ENCODE measurements around the gene TBC1D20. TPM values are rescaled to one million over a fixed set of nuclear protein-coding genes. Genes with fewer than 3 reads are reported as not detected.
"Not testable (repeated sequence)": the region's sequence is repeated elsewhere in the genome, so short reads cannot be mapped to it uniquely, and the experiment has no call there.

Gene TBC1D20
- total and polyA plus RNA-seq, 9 donors, result 23.6 to 37.8 (median 29.6) TPM

GRCh38 chr20:400454-401275 lies 61.7 kb downstream of the TBC1D20 start:
- 40% methylated on average over 2 of the region's 5 CpGs for WGBS (ENCODE audit: insufficient coverage)
- no peak overlapping the region for H3K4me3 ChIP-seq (ENCODE audit: low read length)

GRCh38 chr20:400128-400453 lies 62.2 kb downstream of the TBC1D20 start:
- Histone ChIP-seq H3K27ac (ENCODE audit: low read length) (no peak overlapping the region), H3K4me1 (ENCODE audit: control insufficient read depth, insufficient read depth, low read length) (no peaks in the 10 kb centered on the region), H3K4me3 (ENCODE audit: low read length) (no peak overlapping the region), H3K36me3 (ENCODE audit: control insufficient read depth, insufficient read depth, low read length) (peaks cover 7% of the 10 kb centered on the region), H3K27me3 (ENCODE audit: control insufficient read depth, insufficient read depth, low read length) (no peaks in the 10 kb centered on the region), H3K9me3 (replicated peaks; ENCODE audit: control insufficient read depth, low read depth, low read length) (peaks cover 5% of the 10 kb centered on the region)
- WGBS (ENCODE audit: insufficient coverage), result no CpG with 5 or more reads among the region's 2 CpGs
- DNase-seq, result no peak

More at GRCh38 chr20:400454-401275, 61.7 kb downstream of the TBC1D20 start:
- Histone ChIP-seq H3K4me1 (ENCODE audit: control insufficient read depth, insufficient read depth, low read length) (no peaks in the 10 kb centered on the region), H3K9me3 (replicated peaks; ENCODE audit: control insufficient read depth, low read depth, low read length) (peaks cover 5% of the 10 kb centered on the region), H3K27ac (ENCODE audit: low read length) (no peak overlapping the region), H3K36me3 (ENCODE audit: control insufficient read depth, insufficient read depth, low read length) (peaks cover 7% of the 10 kb centered on the region), H3K27me3 (ENCODE audit: control insufficient read depth, insufficient read depth, low read length) (no peaks in the 10 kb centered on the region)
- no peak for DNase-seq

- 98% methylated on average over 8 of the region's 9 CpGs for WGBS (ENCODE audit: insufficient coverage)
- no peak overlapping the region for H3K27ac ChIP-seq (ENCODE audit: low read length)
- peaks cover 5% of the 10 kb centered on the region for H3K9me3 ChIP-seq (replicated peaks; ENCODE audit: control insufficient read depth, low read depth, low read length)
- no peaks in the 10 kb centered on the region for H3K4me1 ChIP-seq (ENCODE audit: control insufficient read depth, insufficient read depth, low read length)
- peaks cover 7% of the 10 kb centered on the region for H3K36me3 ChIP-seq (ENCODE audit: control insufficient read depth, insufficient read depth, low read length)
- no peak overlapping the region for H3K4me3 ChIP-seq (ENCODE audit: low read length)
- DNase-seq, result peak; percentile 27
- no peaks in the 10 kb centered on the region for H3K27me3 ChIP-seq (ENCODE audit: control insufficient read depth, insufficient read depth, low read length)
Observed at GRCh38 chr20:399182-399707, 63.1 kb downstream of the TBC1D20 start.

GRCh38 chr20:397432-398237 lies 64.7 kb downstream of the TBC1D20 start:
- DNase-seq, result no peak
- H3K27ac ChIP-seq (ENCODE audit: low read length), result no peak overlapping the region
- H3K36me3 ChIP-seq (ENCODE audit: control insufficient read depth, insufficient read depth, low read length), result peaks cover 7% of the 10 kb centered on the region
- H3K27me3 ChIP-seq (ENCODE audit: control insufficient read depth, insufficient read depth, low read length), result no peaks in the 10 kb centered on the region
- no peak overlapping the region for H3K4me3 ChIP-seq (ENCODE audit: low read length)
- H3K4me1 ChIP-seq (ENCODE audit: control insufficient read depth, insufficient read depth, low read length), result no peaks in the 10 kb centered on the region
- no peaks in the 10 kb centered on the region for H3K9me3 ChIP-seq (replicated peaks; ENCODE audit: control insufficient read depth, low read depth, low read length)
- WGBS (ENCODE audit: insufficient coverage), result 88% methylated on average over 5 of the region's 6 CpGs

GRCh38 chr20:396619-397431 lies 65.5 kb downstream of the TBC1D20 start:
- no CpG with 5 or more reads among the region's 4 CpGs for WGBS (ENCODE audit: insufficient coverage)
- H3K27ac ChIP-seq (ENCODE audit: low read length), result no peak overlapping the region
- no peak overlapping the region for H3K4me3 ChIP-seq (ENCODE audit: low read length)
- H3K4me1 ChIP-seq (ENCODE audit: control insufficient read depth, insufficient read depth, low read length), result no peaks in the 10 kb centered on the region
- peaks cover 7% of the 10 kb centered on the region for H3K36me3 ChIP-seq (ENCODE audit: control insufficient read depth, insufficient read depth, low read length)
- no peaks in the 10 kb centered on the region for H3K9me3 ChIP-seq (replicated peaks; ENCODE audit: control insufficient read depth, low read depth, low read length)
- no peaks in the 10 kb centered on the region for H3K27me3 ChIP-seq (ENCODE audit: control insufficient read depth, insufficient read depth, low read length)
- no peak for DNase-seq

GRCh38 chr20:396252-396618 lies 66.1 kb downstream of the TBC1D20 start:
- no peaks in the 10 kb centered on the region for H3K4me1 ChIP-seq (ENCODE audit: control insufficient read depth, insufficient read depth, low read length)
- peaks cover 7% of the 10 kb centered on the region for H3K36me3 ChIP-seq (ENCODE audit: control insufficient read depth, insufficient read depth, low read length)
- H3K4me3 ChIP-seq (ENCODE audit: low read length), result no peak overlapping the region
- H3K27me3 ChIP-seq (ENCODE audit: control insufficient read depth, insufficient read depth, low read length), result no peaks in the 10 kb centered on the region
- WGBS (ENCODE audit: insufficient coverage), result 93% methylated on average over 23 of the region's 24 CpGs
- H3K27ac ChIP-seq (ENCODE audit: low read length), result no peak overlapping the region
- DNase-seq, result no peak
- no peaks in the 10 kb centered on the region for H3K9me3 ChIP-seq (replicated peaks; ENCODE audit: control insufficient read depth, low read depth, low read length)

- not testable (repeated sequence) for H3K27me3 ChIP-seq (ENCODE audit: control insufficient read depth, insufficient read depth, low read length); H3K9me3 ChIP-seq (replicated peaks; ENCODE audit: control insufficient read depth, low read depth, low read length); H3K27ac ChIP-seq (ENCODE audit: low read length); H3K4me1 ChIP-seq (ENCODE audit: control insufficient read depth, insufficient read depth, low read length); H3K4me3 ChIP-seq (ENCODE audit: low read length); DNase-seq
- WGBS (ENCODE audit: insufficient coverage), result 100% methylated on average over 1 of the region's 2 CpGs
- peaks cover 13% of the 10 kb centered on the region for H3K36me3 ChIP-seq (ENCODE audit: control insufficient read depth, insufficient read depth, low read length)
Observed at GRCh38 chr20:393296-393695, 69.0 kb downstream of the TBC1D20 start.

- no peaks in the 10 kb centered on the region for H3K4me1 ChIP-seq (ENCODE audit: control insufficient read depth, insufficient read depth, low read length)
- peaks cover 6% of the 10 kb centered on the region for H3K36me3 ChIP-seq (ENCODE audit: control insufficient read depth, insufficient read depth, low read length)
- H3K27me3 ChIP-seq (ENCODE audit: control insufficient read depth, insufficient read depth, low read length), result no peaks in the 10 kb centered on the region
- no peak overlapping the region for H3K27ac ChIP-seq (ENCODE audit: low read length)
- no peak overlapping the region for H3K4me3 ChIP-seq (ENCODE audit: low read length)
- no peak for DNase-seq
- WGBS (ENCODE audit: insufficient coverage), result 90% methylated on average over 13 of the region's 29 CpGs
- no peaks in the 10 kb centered on the region for H3K9me3 ChIP-seq (replicated peaks; ENCODE audit: control insufficient read depth, low read depth, low read length)
Observed at GRCh38 chr20:391041-391711, 71.2 kb downstream of the TBC1D20 start.

- H3K9me3 ChIP-seq (replicated peaks; ENCODE audit: control insufficient read depth, low read depth, low read length), result no peaks in the 10 kb centered on the region
- H3K36me3 ChIP-seq (ENCODE audit: control insufficient read depth, insufficient read depth, low read length), result peaks cover 6% of the 10 kb centered on the region
- no peak overlapping the region for H3K27ac ChIP-seq (ENCODE audit: low read length)
- WGBS (ENCODE audit: insufficient coverage), result 66% methylated on average over 4 of the region's 6 CpGs
- no peaks in the 10 kb centered on the region for H3K4me1 ChIP-seq (ENCODE audit: control insufficient read depth, insufficient read depth, low read length)
- no peaks in the 10 kb centered on the region for H3K27me3 ChIP-seq (ENCODE audit: control insufficient read depth, insufficient read depth, low read length)
- no peak for DNase-seq
- H3K4me3 ChIP-seq (ENCODE audit: low read length), result no peak overlapping the region
Observed at GRCh38 chr20:389220-389619, 73.1 kb downstream of the TBC1D20 start.
